HG02759 (cell line): ENCODE measurements around the gene TMCO2.

Source experiments
- ATAC-seq: cut with Tn5 transposase; IDR thresholded peaks from one replicate; pipeline ENCODE4 v1.9.1; 2021; ENCODE audit warnings: mild to moderate bottlenecking, moderate library complexity; ENCODE audit not compliant: unreplicated experiment

The TMCO2 gene

GRCh38 chr1:40257313-40257687 lies 9.6 kb downstream of the TMCO2 start:
- no peak for ATAC-seq

DNA sequence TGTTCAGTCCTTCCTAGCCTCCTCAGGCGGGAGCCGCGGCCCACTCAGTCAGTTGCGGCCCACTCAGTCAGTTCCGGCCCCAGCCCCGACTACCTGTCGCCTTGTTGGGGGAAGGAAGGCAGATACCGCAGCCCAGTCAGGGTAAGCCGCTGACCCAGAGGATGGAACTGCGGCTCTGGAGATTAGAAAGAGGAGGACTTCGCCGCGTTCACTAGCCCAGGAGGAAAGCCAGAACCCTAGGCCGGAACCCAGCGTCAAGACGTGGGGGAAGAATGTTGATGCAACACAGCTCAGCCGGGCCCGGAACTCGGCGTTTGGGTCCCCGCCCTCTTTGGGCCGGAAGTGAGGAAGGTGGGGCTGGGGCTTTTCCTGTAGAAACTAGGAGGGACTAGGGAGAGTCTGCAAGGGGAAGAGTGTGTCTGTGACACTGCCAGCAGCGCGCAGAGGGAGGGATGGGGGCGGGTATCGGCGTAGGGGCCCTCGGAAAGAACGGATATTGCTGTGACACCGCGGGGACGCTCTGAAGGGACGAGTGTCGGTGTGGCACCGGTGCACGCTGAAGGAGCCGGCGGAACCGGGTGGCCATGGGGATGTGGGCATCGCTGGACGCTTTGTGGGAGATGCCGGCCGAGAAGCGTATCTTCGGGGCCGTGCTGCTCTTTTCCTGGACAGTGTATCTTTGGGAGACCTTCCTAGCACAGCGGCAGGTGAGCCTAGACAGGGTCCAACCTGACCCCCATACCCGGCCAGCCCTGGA lies 10.1 kb downstream of the TMCO2 start, which contains the start of gene ZMPSTE24:
Gene ZMPSTE24, plus strand, starts transcription at position 549 of the 757 bp plus-strand sequence. Its CDS starts 36 bp downstream, at position 585.
- peak; percentile 93 for ATAC-seq

DNA sequence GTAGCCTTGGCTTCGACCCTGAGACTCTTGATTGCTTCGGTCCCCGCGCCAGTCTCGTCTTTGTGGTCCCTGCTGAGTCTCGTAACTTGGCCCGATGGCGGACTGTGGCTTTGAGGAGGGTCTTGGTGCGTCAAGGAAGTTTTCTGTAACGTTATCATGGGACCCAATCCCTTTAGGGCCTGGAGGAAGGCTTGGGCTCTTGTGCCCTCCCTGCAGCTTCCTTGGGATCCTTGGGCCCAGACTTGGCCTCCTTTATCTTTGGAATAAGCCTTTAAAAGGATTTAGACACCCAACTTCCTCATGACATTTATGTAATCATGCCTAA lies 10.7 kb downstream of the TMCO2 start:
- ATAC-seq = no peak

DNA sequence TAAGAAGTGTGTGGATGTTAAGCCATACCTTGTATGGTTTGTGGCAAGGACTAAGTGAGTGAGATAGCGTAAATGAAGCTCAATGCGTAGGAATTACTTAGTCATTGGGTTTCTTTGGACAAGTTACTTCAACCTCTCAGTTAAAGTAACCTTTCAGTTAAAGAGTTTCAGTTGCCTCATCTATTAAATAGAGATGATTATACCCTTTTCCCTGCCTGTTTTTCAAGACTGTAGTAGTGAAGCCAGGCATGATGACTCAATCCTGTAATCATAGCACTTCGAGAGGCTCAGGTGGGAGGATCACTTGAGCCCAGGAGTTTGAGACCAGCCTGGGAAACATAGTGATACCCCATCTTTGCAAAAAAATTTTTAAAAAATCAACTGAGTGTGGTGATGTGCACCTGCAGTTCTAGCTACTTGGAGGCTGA lies 16.6 kb downstream of the TMCO2 start:
- ATAC-seq = no peak

DNA sequence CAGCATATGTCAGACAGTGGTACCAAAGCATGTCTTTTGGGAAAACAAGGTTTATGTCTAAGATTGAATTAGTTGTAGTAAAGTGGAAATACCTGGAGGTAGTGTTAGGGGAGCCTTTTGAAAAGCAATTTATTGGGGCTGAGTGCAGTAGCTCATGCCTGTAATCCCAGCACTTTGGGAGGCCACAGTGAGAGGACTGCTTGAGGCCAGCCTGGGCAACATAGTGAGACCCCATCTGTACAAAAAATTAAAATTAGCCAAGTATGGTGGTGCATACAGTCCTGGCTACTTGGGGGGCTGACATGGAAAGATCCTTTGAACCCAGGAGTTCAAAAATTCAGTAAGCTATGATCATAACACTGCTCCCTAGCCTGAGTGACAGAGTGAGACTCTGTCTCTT lies 17.6 kb downstream of the TMCO2 start:
- ATAC-seq = no peak

- ATAC-seq = no peak
Observed at GRCh38 chr1:40265919-40266318, 18.2 kb downstream of the TMCO2 start.

- no peak for ATAC-seq
Observed at GRCh38 chr1:40266786-40267535, 19.2 kb downstream of the TMCO2 start.

DNA sequence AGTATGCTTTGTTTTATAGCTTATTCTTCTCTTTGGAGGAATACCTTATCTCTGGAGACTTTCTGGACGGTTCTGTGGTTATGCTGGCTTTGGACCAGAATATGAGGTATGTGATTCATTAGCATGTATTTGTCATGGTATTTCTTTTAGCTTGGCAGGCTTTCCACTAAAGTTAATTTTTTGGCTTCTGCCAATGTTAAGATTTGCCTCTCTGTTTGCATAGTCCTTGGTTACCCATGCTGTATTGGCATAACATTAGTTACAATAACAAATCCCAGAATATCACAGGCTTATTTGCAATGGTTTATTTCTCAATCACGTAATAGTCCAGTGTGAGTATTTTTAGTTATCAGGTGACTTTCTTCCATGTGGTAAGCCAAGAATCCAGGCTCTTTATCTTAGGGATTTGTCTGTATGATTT lies 20.0 kb downstream of the TMCO2 start:
- ATAC-seq = no peak

- no peak for ATAC-seq
Observed at GRCh38 chr1:40268211-40268610, 20.5 kb downstream of the TMCO2 start.

DNA sequence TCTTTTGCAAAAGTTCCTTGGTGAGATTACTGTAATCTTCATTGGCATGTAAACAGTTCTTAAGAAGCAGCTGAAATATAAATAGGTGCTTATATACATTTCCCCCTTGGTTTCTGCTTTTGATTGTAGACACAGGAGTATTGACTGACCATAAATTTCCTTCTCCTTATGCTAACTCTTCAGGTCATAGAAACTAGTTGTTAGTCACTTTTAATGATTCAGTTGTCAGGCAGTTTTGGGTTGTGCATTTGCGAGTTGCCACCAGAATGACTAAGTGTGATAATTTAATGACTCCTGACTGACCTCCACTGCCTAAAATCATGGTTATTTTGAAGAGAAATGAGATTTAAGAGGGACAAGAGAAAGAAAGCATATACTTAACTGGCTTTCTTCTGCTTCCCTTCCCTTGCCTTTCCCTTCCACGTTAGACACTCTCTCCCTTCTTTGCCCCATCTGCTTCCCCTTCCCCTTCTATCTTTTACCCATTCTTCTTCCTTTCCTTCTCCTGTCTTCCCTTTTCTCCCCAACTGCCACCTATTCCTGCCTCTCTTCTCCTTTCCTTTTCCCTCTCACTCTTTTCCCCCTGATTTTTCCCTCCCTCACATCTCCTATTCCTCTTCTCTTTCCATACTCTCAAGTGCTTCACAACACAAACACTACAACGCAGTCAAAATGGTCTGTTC lies 22.6 kb downstream of the TMCO2 start:
- no peak for ATAC-seq

DNA sequence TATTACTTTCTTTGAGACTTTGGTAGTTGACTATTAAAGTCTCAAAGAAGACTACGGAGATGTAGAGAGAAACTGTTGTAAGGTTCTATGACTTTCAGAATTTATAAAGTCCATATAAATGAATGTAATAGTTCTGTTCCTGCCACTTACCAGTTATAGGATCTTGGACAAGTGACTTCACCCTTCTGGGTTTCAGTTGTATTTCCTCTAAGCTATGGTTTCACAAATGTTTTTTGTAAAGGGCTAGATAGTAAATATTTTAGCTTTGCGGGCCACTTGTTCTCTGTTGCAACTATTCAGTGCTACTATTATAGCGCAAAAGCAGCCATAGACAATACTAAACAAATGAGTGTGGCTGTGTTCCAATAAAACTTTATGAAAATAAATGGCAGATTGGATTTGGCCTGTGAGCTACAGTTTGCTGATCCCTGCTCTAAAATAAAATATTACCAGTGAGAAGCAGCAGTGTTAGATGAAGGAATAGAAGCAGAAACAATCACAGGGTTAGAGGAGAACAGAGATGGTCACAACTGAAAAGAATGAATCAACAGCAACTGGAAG lies 25.0 kb downstream of the TMCO2 start:
- ATAC-seq = no peak

GRCh38 chr1:40273547-40274166 lies 25.9 kb downstream of the TMCO2 start:
- no peak for ATAC-seq

DNA sequence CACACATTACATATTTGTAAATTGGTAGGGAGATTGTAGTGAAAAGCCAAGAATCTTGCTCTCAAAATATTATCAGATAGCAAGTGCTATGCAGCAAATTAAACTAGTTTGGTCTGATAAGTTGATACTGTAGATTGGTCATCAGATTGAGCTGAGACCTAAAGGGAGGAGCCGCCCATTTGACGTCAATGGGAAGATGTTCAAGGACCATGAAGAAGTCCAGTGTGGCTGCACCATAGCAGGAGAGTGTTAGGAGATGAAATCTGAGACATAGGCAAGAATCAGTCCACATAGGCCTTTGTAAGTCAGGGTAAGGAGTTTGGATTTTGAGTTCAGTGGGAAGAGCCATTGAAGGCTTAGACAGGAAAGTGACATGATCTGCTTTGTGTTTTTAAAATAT lies 26.6 kb downstream of the TMCO2 start:
- ATAC-seq = no peak

GRCh38 chr1:40276122-40276521 lies 28.4 kb downstream of the TMCO2 start:
- ATAC-seq = no peak

- no peak for ATAC-seq
Observed at GRCh38 chr1:40281853-40282252, 34.1 kb downstream of the TMCO2 start.

- ATAC-seq = no peak
Observed at GRCh38 chr1:40291293-40291692, 43.6 kb downstream of the TMCO2 start.

DNA sequence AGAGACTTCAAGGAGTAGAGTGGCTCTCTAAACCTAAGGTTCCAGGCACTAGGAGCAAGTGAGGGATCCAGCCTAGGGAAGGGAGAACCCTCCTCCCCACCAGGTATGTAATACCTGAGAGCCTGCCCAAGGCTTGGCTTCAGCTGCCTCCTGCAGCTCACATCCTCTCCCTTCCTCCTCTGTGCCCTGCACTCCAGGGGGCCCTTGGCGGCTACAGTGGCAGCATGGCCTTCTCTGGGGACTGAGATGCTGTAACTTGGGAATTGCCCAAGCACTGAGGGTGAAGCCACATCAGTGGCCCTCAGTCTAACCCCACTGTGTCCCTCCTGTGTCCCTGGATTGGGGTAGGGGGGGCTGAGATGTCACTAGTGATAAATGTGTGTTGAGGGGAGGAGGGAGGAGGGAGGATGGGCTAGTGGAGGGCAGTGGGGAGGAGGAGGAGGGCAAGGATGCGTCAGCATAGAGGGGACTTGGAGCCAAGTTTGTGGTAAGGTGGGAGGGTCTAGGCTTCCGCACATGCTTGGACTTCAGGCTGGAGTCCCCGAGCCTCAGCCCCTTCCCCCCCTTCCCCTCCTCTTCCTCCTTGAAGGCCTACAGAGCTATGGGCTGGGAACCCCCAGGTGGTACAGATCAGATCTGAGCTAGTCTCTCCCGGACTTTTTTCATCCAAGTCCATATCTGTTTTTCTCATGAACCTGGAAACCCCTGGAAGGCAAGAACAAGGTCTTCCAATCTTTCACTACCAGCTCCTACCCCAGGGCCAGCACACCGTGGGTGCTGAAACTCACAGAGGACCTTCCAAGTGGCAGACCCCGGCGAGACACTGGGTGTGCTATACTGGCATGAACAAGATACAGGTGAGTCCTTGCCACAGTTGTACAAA lies 51.9 kb downstream of the TMCO2 start:
- no peak for ATAC-seq

GRCh38 chr1:40300249-40300567 lies 52.5 kb downstream of the TMCO2 start:
- no peak for ATAC-seq

- no peak for ATAC-seq
Observed at GRCh38 chr1:40300651-40301050, 52.9 kb downstream of the TMCO2 start.

DNA sequence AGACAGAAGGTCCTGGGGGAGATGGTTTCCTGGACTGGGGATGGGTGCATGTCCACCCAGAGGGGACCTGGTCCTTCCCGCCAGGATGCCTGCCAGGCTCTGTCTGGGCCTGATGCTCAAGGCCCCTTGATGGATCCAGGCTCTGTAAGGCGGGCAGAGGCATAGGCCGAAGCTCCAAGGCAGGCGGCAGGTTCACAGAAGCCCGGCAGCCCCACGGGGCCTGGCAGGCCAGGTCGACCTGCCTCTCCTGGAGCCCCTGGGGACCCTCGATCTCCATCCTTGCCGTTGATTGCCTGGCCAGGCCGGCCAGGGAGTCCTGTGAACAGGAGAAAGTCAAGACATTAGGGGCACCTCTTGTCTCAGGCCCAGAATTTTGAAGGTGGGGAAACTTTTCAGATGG lies 53.3 kb downstream of the TMCO2 start:
- no peak for ATAC-seq
